ENCODE data around the gene HOXA10.

Gene HOXA10

GRCh38 chr7:27194686-27195379 lies 20.7 kb upstream of the HOXA10 start (continued):
- TF ChIP-seq TSHZ2 (CRISPR knock-in tag; IDR thresholded peaks at IDR 0.05) (no peak), ZFP30 (CRISPR knock-in tag; IDR thresholded peaks at IDR 0.05) (no peak)

- TF ChIP-seq ZNF8 (CRISPR knock-in tag; IDR thresholded peaks at IDR 0.05), result no peak
- TF ChIP-seq CSDC2 (CRISPR knock-in tag; IDR thresholded peaks at IDR 0.05), result no peak
- TF ChIP-seq CREB5 (CRISPR knock-in tag; IDR thresholded peaks at IDR 0.05; ENCODE audit: low read depth), result no peak
- TF ChIP-seq PATZ1 (CRISPR knock-in tag; IDR thresholded peaks at IDR 0.05; ENCODE audit: borderline replicate concordance), result no peak
- TF ChIP-seq SNAI2 (CRISPR knock-in tag; IDR thresholded peaks at IDR 0.05), result no peak
- TF ChIP-seq RARB (CRISPR knock-in tag; IDR thresholded peaks at IDR 0.05), result no peak
- TF ChIP-seq BACH2 (CRISPR knock-in tag; IDR thresholded peaks at IDR 0.05; ENCODE audit: borderline replicate concordance), result no peak
- TF ChIP-seq PPARA (CRISPR knock-in tag; IDR thresholded peaks at IDR 0.05; ENCODE audit: borderline replicate concordance), result no peak
- no peak for TF ChIP-seq CSRNP3 (CRISPR knock-in tag; IDR thresholded peaks at IDR 0.05)
- no peak for TF ChIP-seq ZNF565 (CRISPR knock-in tag; conservative IDR thresholded peaks at IDR 0.05; ENCODE audit: low read depth)
- TF ChIP-seq ZNF70 (CRISPR knock-in tag; IDR thresholded peaks at IDR 0.05), result no peak
- no peak for TF ChIP-seq TCF4 (CRISPR knock-in tag; IDR thresholded peaks at IDR 0.05; ENCODE audit: borderline replicate concordance)
- TF ChIP-seq ISL1 (CRISPR knock-in tag; IDR thresholded peaks at IDR 0.05), result no peak
- TF ChIP-seq OSR1 (CRISPR knock-in tag; IDR thresholded peaks at IDR 0.05), result no peak
- TF ChIP-seq TOX (CRISPR knock-in tag; IDR thresholded peaks at IDR 0.05; ENCODE audit: borderline replicate concordance), result no peak
- ATAC-seq, result no peak
These were observed 19.9 kb upstream of the HOXA10 start for GRCh38 chr7:27194002-27194352.

- TF ChIP-seq ESRRG (CRISPR knock-in tag; IDR thresholded peaks at IDR 0.05), result no peak
- TF ChIP-seq ZFP30 (CRISPR knock-in tag; IDR thresholded peaks at IDR 0.05), result no peak
- TF ChIP-seq CSRNP3 (CRISPR knock-in tag; IDR thresholded peaks at IDR 0.05), result no peak
- TF ChIP-seq TOX (CRISPR knock-in tag; IDR thresholded peaks at IDR 0.05; ENCODE audit: borderline replicate concordance), result no peak
- no peak for TF ChIP-seq PPARA (CRISPR knock-in tag; IDR thresholded peaks at IDR 0.05; ENCODE audit: borderline replicate concordance)
- TF ChIP-seq POU6F1 (CRISPR knock-in tag; IDR thresholded peaks at IDR 0.05; ENCODE audit: borderline replicate concordance, low read depth), result no peak
- no peak for TF ChIP-seq BACH2 (CRISPR knock-in tag; IDR thresholded peaks at IDR 0.05; ENCODE audit: borderline replicate concordance)
- no peak for TF ChIP-seq RARB (CRISPR knock-in tag; IDR thresholded peaks at IDR 0.05)
- no peak for ATAC-seq
These were observed 19.3 kb upstream of the HOXA10 start for GRCh38 chr7:27193335-27194001.
